GM19025 (cell line): ENCODE results near the gene MYG1.
A peak's percentile ranks its signal among the peaks of the same experiment; 100 is the strongest.
"Not testable (repeated sequence)": the region's sequence is repeated elsewhere in the genome, so short reads cannot be mapped to it uniquely, and the experiment has no call there.

Experiments used
- ATAC-seq: cut with Tn5 transposase; IDR thresholded peaks from one replicate; pipeline ENCODE4 v1.9.1; 2021; ENCODE audit warnings: mild to moderate bottlenecking, low read depth, moderate library complexity; ENCODE audit not compliant: unreplicated experiment

MYG1 gene

DNA sequence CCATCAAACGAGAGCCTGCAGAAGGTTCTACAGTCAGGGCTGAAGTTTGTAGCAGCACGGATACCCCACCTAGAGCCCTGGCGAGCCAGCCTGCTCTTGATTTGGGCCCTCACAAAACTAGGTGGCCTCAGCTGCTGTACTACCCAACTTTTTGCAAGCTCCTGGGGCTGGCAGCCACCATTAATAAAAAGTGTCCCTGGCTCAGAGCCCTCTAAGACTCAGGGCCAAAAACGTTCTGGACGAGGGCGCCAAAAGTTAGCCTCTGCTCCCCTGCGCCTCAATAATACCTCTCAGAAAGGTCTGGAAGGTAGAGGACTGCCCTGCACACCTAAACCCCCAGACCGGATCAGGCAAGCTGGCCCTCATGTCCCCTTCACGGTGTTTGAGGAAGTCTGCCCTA, 13.0 kb upstream of the MYG1 start:
- no peak for ATAC-seq

DNA sequence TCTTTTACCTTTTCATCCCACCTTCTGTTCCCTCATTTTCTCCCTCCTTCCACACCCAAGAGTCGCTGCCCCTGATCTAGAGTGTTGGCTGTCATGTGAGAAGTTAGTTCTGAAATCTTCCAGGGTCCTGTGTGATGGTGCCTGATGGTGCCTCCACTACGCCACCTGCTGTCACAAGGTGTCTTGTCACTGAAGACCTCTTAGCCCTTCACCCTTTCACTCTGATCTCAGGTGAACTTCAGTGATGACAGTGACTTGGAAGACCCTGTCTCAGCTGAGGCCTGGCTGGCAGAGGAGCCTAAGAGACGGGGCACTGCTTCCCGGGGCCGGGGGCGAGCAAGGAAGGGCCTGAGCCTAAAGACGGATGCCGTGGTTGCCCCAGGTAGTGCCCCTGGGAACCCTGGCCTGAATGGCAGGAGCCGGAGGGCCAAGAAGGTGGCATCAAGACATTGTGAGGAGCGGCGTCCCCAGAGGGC, 11.7 kb upstream of the MYG1 start:
- no peak for ATAC-seq

DNA sequence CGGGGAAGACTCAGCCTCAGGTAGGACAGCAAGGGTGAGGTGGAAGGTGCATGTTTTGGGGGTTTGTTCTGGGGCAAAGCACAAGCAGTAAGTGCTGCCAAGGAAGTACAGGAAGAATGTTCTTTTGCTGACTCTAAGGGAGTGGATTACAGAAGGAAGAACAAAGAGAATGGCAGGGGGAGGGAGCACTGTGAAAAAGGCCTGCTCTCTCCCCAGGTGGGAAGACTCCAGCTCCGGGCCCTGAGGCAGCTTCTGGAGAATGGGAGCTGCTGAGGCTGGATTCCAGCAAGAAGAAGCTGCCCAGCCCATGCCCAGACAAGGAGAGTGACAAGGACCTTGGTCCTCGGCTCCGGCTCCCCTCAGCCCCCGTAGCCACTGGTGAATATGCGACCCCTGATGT, 11.2 kb upstream of the MYG1 start:
- ATAC-seq, result no peak

DNA sequence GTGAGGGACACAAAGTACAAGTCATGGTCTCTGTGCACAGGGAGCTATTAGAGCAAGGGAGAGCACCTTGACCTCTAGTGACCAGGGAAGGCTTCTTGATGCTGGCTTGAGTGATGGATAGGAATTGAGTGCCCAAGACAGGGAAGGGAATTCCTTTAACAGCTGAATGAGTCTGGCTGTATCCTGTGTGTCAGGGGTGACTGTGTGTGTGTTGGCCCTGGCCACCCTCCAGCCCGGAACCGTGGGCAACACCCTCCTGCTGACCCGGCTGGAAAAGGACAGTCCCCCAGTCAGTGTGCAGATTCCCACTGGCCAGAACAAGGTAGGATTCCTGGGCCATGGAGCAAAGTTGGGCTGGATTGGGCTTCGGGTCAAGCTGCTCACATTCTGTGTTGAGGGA, 9.6 kb upstream of the MYG1 start:
- no peak for ATAC-seq

DNA sequence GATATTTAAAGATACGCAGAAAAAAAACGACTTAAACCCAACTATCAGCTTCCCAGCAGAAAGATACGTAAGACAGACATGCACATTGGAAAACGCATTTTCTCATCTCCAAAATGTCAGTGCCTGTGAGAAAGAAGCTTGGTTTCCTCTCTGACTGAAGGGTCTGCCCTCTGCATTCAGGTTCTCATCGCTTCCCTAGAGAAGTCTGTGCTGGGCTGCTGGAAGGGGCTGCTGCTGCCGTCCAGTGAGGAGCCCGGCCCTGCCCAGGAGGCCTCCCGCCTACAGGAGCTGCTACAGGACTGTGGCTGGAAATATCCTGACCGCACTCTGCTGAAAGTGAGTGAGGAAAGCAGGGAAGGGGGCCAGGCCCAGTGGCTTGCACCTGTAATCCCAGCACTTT, 8.8 kb upstream of the MYG1 start:
- no peak for ATAC-seq

DNA sequence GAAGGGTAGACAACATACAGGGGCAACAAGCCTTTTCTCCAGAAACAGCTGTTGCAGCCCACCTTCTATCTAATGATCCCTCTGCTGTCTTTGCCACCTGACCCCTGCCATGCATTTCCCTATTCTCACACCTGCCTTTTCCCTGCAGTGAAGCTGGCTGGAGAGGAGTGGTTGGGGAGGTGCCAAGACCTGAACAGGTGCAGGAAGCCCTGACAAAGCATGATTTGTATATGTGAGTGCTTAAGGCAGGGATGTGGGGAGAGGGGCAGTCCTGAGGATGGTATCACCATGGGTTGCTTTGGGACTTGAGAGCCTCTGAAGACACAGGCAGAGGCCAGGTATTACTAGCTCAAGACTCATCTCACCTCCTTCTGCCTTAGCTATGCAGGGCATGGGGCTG, 7.1 kb upstream of the MYG1 start:
- ATAC-seq, result no peak

DNA sequence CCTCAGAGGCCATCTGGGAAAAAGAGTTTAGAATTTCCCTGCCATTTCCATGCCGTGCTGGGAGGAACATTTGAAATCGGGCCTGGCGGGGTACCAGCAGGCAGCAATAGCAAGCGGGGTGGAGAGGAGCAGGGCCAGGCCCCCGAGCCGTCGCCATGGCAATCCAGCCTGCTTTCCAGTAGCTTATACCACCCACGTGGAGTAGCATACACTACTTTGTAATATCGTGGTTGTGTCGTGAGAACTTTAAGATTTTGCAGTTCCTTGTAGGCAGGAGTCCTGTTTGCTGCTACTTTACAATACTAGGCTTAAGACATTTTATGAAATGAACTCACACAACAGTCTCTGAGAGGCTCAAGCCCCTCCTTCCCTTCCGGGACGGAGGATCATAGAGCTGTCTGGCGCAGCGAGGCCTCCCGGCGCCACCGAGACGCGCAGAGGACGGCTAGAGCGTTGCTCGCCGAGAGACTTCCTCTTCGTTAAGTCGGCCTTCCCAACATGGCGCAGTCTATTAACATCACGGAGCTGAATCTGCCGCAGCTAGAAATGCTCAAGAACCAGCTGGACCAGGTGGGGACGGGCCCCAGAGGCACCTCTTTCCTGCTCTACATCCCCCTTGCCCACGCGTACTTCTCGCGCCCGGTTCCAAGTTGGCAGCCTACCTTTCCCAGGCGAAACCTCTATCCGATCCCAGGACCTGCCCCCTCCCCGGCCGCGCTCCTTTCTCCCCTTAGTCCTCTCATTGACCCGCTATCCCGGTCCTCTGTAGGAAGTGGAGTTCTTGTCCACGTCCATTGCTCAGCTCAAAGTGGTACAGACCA, 4.2 kb upstream of the MYG1 start, which contains the start of gene PFDN5:
TSS of gene PFDN5 (plus strand) at position 473 of the 821 bp plus-strand sequence. CDS start at position 499, 26 bp downstream.
- ATAC-seq, result peak; percentile 81

DNA sequence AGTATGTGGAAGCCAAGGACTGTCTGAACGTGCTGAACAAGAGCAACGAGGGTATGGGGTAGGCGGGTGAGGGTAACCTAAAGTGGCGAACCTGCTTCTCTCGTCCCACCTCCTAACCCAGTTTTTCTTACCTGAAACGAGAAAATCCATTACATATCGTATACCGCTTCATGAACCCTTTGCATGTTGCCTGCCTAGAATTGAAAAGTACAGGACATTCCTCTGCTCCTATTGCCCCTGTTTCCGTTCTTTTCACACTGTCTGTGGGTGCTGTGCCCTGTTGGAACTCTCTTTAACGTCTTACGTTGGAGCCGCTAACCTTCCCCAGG, 3.6 kb upstream of the MYG1 start:
- ATAC-seq, result no peak

DNA sequence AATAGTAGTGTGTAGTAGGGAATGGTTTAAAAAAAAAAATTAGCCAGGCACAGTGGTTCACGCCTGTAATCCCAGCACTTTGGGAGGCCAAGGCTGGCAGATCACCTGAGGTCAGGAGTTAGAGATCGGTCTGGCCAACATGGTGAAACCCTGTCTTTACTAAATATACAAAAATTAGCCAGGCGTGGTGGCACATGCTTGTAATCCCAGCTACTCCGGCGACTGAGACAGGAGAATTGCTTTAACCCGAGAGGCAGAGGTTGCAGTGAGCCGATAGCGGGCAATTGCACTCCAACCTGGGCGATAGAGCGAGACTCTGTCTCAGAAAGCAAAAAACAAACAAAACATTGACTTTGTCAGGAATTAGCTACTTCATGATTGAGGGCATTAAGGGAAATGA, 2.4 kb upstream of the MYG1 start:
- not testable (repeated sequence) for ATAC-seq

DNA sequence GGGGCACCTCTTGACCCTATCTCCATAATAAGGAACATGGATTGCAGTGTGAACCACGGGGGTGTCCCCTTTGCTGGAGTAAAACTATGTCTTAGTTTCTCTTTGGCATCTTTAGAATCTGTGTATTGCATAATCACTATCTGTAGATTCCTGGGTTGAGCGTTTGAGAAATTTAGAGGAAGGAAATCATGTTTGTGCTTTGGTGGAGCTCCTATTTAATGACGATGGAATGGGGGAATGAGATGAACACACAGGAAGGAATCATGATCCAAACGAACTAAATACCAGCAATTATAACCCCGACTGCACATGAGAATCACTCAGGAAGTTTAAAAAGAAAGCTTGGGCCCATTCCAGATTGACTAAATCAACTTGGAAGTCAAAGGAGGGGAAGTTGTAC, 1.3 kb upstream of the MYG1 start:
- no peak for ATAC-seq

DNA sequence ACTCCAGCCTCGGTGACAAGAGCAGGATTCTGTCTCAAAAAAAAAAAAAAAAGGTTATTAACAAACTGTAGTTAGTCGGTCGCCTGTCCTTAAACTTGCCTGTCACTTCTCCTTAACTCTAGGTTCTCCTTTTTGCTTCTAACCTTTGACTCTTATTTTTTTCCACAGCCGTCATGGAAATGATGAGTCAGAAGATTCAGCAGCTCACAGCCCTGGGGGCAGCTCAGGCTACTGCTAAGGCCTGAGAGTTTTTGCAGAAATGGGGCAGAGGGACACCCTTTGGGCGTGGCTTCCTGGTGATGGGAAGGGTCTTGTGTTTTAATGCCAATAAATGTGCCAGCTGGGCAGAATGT, 418 bp upstream of the MYG1 start:
- no peak for ATAC-seq

DNA sequence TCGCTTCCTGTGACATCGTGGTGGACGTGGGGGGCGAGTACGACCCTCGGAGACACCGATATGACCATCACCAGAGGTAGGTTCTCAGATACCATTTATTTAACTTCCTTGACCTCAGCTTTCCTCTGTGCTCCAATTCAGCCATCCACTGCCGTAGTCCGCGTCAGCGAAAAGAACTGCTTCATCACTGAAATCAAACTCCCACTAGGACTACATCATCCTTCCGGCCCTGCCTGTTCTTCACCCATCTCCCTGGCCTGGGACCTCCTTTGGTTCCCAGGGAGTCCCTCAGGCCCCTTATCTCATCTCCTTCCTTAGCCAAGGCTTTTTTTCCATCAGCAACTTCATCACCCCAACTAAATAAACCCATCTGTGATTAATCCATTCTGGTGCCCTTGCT, 692 bp downstream of the MYG1 start:
- ATAC-seq, result no peak

DNA sequence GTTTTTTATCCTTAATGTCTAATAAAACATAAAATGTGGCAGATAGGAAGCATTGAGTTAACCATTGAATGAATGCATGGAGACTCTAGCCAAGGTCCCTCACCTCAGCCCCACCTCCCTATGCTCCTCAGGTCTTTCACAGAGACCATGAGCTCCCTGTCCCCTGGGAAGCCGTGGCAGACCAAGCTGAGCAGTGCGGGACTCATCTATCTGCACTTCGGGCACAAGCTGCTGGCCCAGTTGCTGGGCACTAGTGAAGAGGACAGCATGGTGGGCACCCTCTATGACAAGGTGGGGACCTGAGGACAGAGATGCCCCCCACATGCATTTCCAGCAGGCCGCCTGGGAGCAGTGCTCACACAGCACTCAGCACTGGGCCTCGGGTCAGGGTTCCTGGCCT, 3.4 kb downstream of the MYG1 start:
- ATAC-seq, result no peak

DNA sequence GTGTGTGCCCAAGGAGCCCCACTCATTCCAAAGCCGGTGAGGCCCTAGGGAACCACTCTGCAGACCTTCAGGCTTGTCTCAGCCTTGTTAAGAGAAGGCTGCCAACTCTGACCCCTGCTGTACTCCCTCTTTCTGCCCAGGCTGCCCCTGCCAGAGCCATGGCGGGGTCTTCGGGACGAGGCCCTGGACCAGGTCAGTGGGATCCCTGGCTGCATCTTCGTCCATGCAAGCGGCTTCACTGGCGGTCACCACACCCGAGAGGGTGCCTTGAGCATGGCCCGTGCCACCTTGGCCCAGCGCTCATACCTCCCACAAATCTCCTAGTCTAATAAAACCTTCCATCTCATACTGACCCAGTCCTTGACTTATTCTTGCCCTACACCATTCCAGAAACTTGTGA, 7.3 kb downstream of the MYG1 start:
- no peak for ATAC-seq

DNA sequence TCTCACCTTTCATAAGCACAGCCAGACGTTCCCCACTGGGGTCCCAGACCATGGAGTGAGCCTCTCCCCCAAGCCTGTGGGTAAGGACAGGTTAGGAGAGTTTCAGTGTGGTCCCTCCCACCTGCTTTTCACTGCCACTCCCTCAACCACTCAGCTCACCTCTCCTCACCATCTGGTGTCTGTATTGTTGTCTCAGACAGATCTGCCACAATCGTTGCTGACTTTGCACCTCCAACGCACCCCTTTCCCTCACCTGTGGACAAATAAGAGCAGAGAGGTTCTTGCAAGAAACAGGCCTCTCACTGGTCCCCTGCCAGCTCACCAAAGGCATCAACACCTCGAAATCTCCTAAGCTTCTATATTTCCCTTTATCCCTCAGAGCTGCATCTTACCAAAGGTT, 8.8 kb downstream of the MYG1 start:
- no peak for ATAC-seq

DNA sequence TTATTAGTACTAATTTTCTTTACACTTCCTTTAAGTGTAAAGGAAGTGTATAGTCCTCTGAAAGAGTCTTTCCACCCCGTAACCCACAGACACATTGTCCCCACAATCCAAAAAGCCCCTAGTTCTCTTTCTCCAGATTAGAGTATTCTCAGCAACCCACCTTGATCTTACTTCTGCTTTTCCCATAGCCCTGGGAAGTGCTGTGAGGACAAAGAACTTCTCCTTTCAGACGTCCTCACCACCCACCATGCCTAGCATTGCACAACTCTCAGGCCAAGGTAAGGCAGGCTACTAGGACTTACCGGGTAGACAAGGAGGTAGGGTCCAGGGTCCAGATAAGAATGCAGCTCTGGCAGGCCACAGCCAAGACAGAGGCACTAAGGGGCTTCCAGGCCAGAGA, 14.5 kb downstream of the MYG1 start:
- no peak for ATAC-seq

DNA sequence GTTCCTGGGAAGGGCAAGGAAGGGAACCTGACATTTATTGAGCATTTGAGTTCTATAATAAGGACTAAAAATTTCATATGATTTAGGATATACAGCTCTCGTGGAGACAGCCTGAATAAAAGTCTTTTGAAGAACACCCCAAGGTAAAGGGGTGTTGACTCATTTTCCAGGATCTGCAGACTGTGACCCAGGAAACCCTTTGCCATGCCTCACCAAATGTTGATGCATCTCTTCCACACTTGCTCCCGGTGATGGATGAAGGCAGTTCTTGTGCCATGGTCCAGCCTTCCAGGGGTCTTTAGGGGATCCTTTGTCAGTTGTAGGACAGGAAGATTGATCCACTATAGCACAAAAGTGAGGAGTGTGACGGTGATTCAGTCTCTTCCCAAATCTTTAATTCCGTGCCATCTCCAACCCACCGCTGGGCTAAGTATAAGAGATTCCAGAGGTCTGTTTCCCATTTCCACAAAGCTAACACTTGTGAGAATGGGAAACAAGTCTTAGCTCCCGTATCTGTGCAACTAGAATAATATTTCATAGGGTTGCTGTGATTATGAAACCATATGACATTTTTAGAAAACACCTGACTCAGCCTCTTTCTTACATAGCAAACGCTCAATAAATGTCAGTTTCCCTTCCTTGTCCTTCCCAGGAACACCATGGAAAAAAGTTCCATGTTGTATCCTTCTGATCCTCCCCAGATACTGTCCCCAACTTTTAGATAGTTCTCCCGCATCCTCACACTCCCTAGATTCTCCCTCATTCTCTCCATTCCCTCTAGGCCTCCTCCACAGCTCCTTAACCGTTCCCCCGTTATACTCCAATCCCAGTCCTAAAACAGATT, 21.1 kb downstream of the MYG1 start:
- no peak for ATAC-seq

DNA sequence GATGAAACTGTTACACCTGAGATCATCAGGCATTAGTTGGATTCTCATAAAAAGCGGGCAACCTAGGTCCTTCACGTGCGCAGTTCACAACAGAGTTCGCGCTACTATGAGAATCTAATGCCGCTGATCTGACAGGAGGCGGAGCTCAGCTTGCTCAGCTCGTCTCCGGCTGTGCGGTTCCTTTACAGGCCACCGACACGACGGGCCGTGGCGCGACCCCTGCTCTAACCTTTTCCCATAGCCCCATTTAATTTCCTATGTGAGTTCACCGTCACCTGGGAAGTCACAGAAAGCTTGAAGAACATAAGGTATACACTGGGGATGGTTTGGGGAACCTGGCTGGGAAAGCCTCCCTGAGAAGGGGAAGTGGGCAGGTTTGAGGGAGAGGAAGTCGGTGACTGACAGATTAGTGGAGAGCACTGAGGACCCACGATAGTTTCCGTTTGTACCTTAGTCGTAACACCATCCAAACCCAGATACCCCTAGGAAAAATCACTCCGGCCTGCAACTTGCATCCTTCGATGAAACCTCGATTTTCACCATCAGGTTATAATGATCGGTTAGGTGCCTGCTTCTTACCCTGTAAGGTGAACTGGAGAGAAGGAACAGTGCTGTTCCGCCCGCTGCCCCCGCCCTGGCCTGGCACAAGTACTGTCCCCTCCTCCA, 24.8 kb downstream of the MYG1 start:
- ATAC-seq, result peak; percentile 26

DNA sequence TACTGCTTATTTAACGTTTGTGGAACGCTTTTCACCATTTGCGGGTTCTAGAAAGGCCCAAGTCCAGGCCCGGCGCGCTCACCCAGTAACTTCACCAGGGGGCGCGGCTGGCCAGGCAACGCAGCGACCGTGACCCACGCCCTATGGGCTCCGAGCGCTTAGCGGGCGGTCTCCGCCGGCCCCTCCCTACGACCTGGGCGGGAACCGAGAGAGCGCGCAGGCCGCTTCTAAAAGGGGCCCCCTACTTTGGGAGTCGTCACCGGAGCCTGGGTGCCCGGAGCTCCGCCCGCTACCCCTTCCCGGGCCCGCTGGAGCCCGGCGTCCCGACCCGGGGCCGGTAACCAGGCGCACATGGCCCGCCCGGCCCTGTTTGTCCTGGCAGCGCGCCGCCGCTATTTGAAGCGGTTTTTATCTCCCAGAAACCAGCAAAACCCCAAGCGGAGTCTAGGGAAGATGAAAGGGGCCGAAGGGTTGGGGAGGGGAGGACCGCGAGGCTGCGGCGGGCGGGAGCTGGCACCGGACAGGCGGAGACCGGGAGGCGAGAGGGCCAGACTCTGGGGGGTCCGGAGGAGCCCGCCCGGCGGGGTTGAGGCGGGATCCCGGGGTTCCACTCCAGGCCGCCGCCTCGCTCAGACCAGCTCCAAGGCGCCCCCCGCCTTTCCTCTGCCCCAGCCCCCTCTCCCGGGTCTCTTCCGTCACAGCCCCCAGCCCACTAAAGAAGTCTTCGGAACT, 25.4 kb downstream of the MYG1 start:
- peak; percentile 51 for ATAC-seq

DNA sequence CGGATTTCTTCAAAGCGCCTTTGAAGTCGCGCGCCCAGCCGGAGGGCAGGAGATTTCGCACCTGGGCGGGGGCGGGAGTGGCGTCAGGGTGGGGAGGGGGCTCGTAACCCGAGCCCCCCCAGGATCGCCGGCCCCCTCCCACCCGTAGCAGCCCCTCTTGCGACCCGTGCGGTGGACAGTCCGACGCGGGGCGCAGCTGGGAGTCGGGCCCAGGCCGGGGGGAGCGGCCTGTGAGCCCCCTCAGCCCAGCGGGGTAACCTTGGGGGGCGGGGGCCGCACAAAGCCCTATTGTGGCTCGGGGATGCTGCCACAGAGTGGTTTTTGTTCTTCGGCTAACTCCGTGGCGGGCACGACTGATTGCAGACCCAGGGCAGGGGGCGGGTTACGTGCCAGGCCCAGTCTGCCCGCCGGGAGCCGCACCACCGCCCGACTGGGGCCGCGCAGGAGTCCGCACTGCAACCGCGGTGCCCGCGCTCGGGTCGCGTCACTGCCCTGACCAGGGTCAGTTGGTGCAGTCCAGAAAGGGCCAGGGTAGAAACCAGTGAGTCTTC, 26.1 kb downstream of the MYG1 start:
- no peak for ATAC-seq
